DND-41 (cell line): ENCODE data around the gene GLIPR1L2.

Experiments
- EZH2 ChIP-seq: IDR thresholded peaks from 3 replicates; pipeline ENCODE4 v1.6.1; 2012; ENCODE audit warnings: borderline replicate concordance, low read depth, mild to moderate bottlenecking, moderate library complexity, low read length, inconsistent platforms; ENCODE audit not compliant: severe bottlenecking
- TF ChIP-seq, protein P1 (sequence below): IDR thresholded peaks from 2 replicates; pipeline ENCODE4 v1.5.1; 2012; ENCODE audit warnings: borderline replicate concordance, low read length, moderate library complexity, mild to moderate bottlenecking; ENCODE audit not compliant: poor library complexity, severe bottlenecking; ENCODE audit errors: extremely low read depth

DNA sequence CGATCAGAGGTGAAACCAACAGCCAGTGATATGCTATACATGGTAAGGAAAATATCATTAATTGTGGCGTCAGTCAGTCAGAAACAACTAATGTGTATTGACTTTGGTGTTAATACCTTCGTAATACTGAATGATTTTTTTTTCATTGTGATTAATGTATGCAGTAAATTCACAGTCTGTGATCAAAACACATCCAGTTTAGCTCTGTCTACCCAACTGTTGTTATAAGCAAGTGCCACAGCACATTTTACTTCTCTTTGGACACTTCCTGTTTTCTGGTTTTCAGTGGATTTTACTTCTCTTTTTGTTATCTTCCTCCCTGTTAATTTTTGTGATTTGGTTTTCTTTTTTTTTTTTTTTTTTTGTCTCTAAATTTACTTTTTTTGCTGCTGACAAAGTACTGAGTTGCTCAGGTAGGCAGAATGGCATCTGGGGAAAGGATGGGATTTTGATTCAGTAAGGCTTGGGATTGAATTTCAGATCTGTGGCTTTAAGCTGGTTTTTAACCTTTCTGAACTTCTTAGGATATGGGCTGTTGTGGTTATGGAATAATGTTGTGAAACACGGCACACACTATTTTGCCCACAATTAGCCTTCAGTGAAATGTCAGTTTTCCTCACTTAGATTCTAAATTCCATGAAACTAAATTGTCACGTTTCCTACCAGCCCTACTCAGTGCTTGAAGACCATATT lies 90.3 kb downstream of the GLIPR1L2 start:
- TF ChIP-seq EZH2 = no peak
- TF ChIP-seq, protein P1, sequence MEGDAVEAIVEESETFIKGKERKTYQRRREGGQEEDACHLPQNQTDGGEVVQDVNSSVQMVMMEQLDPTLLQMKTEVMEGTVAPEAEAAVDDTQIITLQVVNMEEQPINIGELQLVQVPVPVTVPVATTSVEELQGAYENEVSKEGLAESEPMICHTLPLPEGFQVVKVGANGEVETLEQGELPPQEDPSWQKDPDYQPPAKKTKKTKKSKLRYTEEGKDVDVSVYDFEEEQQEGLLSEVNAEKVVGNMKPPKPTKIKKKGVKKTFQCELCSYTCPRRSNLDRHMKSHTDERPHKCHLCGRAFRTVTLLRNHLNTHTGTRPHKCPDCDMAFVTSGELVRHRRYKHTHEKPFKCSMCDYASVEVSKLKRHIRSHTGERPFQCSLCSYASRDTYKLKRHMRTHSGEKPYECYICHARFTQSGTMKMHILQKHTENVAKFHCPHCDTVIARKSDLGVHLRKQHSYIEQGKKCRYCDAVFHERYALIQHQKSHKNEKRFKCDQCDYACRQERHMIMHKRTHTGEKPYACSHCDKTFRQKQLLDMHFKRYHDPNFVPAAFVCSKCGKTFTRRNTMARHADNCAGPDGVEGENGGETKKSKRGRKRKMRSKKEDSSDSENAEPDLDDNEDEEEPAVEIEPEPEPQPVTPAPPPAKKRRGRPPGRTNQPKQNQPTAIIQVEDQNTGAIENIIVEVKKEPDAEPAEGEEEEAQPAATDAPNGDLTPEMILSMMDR = no peak
